Neural cell (in vitro differentiated cells): Measurements from ENCODE around the gene BCL2L15.

Source experiments
- CTCF ChIP-seq: fragments of 450-650 bp; IDR thresholded peaks from 2 replicates; pipeline ENCODE4 v1.5.1; 2014; ENCODE audit warnings: antibody characterized with exemption, mild to moderate bottlenecking, moderate library complexity; ENCODE audit not compliant: poor library complexity, severe bottlenecking
- EP300 ChIP-seq: fragments of 450-650 bp; conservative IDR thresholded peaks from 2 replicates; pipeline ENCODE4 v1.6.1; 2014; ENCODE audit warnings: antibody characterized with exemption, mild to moderate bottlenecking, moderate library complexity; ENCODE audit not compliant: poor library complexity, severe bottlenecking
- EZH2 ChIP-seq: fragments of 200-600, 300-800 bp; shearing (Covaris generic), sonication (generic); IDR thresholded peaks from 2 replicates; pipeline ENCODE4 v1.6.1; 2014; ENCODE audit warnings: antibody characterized with exemption, low read length, borderline replicate concordance, mild to moderate bottlenecking; ENCODE audit not compliant: insufficient read depth, poor library complexity, severe bottlenecking
- RAD21 ChIP-seq: fragments of 450-650 bp; conservative IDR thresholded peaks from 2 replicates; pipeline ENCODE4 v1.6.1; 2014; ENCODE audit warnings: antibody characterized with exemption, mild to moderate bottlenecking, moderate library complexity
- SMC3 ChIP-seq: fragments of 450-650 bp; conservative IDR thresholded peaks from 2 replicates; pipeline ENCODE4 v1.6.1; 2014; ENCODE audit warnings: antibody characterized with exemption, mild to moderate bottlenecking, moderate library complexity; ENCODE audit not compliant: poor library complexity
- TAF1 ChIP-seq: IDR thresholded peaks from 2 replicates; pipeline ENCODE4 v1.6.1; 2012; ENCODE audit warnings: low read depth

- TF ChIP-seq TAF1, result no peak
- no peak for TF ChIP-seq CTCF
- no peak for TF ChIP-seq EP300
- TF ChIP-seq EZH2, result no peak
- TF ChIP-seq RAD21, result no peak
- no peak for TF ChIP-seq SMC3
Observed at GRCh38 chr1:113935970-113936369, 48.6 kb upstream of the BCL2L15 start.
